NCI-H82 treated with DMSO at 0.1 percent for 48 hours (cell line): Measurements from ENCODE around the gene ZFR2.
"Not testable (repeated sequence)": the region's sequence is repeated elsewhere in the genome, so short reads cannot be mapped to it uniquely, and the experiment has no call there.

ENCODE experiments used
- DNase-seq: peaks from one replicate; lab custom pipeline; 2025; ENCODE audit not compliant: unreplicated experiment; lab: John Stamatoyannopoulos, UW

Gene ZFR2

GRCh38 chr19:3757705-3758104 lies 111.1 kb downstream of the ZFR2 start:
- not testable (repeated sequence) for DNase-seq
